ENCODE measurements around the gene NPHP4.

Gene NPHP4

GRCh38 chr1:5934058-5934884 lies 58.0 kb downstream of the NPHP4 start:
- no peak for TF ChIP-seq CTCF (IDR thresholded peaks at IDR 0.05)
- Mint-ChIP-seq H3K9me3 (no peaks in the 10 kb centered on the region), H3K27ac (no peak overlapping the region), H3K4me1 (peaks cover 18% of the 10 kb centered on the region), H3K4me3 (no peak overlapping the region), H3K27me3 (ENCODE audit: low read depth, poor library complexity) (no peaks in the 10 kb centered on the region), H3K36me3 (ENCODE audit: low read depth) (peaks cover 53% of the 10 kb centered on the region)
- DNase-seq = no peak

DNA sequence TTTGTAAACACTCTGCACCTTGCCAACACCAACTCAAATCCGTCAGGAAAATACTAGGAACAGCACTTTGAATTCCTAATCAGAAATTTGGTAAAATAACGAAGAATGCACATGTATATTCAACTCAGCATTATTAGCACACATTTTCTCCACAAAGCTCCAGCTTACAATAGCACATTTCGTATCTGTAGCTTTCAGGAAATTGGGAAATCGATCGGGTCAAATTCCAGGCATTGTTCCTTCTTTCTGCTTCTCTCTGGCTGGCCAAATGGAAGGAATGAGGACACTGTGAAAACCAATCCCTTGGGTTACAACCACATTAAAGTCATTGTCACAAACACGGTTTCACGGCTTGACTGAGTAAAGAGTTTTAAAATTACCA lies 58.6 kb downstream of the NPHP4 start:
- no peak overlapping the region for H3K4me3 Mint-ChIP-seq
- peaks cover 53% of the 10 kb centered on the region for H3K36me3 Mint-ChIP-seq (ENCODE audit: low read depth)
- no peaks in the 10 kb centered on the region for H3K27me3 Mint-ChIP-seq (ENCODE audit: low read depth, poor library complexity)
- DNase-seq = no peak
- no peak overlapping the region for H3K27ac Mint-ChIP-seq
- TF ChIP-seq CTCF (IDR thresholded peaks at IDR 0.05) = no peak
- H3K9me3 Mint-ChIP-seq = no peaks in the 10 kb centered on the region
- peaks cover 18% of the 10 kb centered on the region for H3K4me1 Mint-ChIP-seq

- peaks cover 15% of the 10 kb centered on the region for H3K4me1 Mint-ChIP-seq
- H3K4me3 Mint-ChIP-seq = no peak overlapping the region
- no peaks in the 10 kb centered on the region for H3K27me3 Mint-ChIP-seq (ENCODE audit: low read depth, poor library complexity)
- no peak for DNase-seq
- no peak overlapping the region for H3K27ac Mint-ChIP-seq
- H3K36me3 Mint-ChIP-seq (ENCODE audit: low read depth) = peaks cover 51% of the 10 kb centered on the region
- TF ChIP-seq CTCF (IDR thresholded peaks at IDR 0.05) = no peak
- no peaks in the 10 kb centered on the region for H3K9me3 Mint-ChIP-seq
Observed at GRCh38 chr1:5933050-5933449, 59.2 kb downstream of the NPHP4 start.

DNA sequence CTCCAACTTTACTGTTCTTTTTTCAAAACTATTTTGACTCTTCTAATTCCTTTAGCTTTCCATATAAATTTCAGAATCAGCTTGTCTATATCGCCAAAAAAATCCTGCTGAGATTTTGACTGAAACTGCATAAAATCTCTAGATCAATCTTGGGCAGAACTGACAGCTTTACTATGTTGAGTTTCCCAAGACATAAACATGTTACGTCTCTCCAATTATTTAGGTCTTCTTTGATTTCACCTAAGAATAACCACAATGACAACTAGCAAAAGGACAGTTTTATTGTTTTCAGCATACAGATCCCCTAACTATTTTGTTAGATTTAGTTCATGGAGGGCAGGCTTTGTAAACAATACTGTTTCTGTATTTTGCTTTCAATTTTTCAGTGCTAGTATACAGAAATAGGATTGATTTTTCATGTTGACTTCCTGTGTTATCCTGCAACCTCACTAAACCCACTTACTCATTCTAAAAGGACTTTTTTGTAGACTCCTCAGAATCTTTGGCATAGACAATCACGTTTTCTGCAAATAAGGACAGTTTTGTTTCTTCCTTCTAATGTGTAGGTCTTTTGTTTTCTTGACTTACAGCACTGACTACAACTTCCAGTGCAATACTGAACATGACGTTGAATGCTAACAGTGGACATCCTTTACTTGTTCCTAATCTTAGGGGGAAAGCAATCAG lies 63.4 kb downstream of the NPHP4 start:
- no peak overlapping the region for H3K27ac Mint-ChIP-seq
- DNase-seq = no peak
- peaks cover 9% of the 10 kb centered on the region for H3K4me1 Mint-ChIP-seq
- no peaks in the 10 kb centered on the region for H3K27me3 Mint-ChIP-seq (ENCODE audit: low read depth, poor library complexity)
- no peaks in the 10 kb centered on the region for H3K9me3 Mint-ChIP-seq
- no peak overlapping the region for H3K4me3 Mint-ChIP-seq
- peaks cover 52% of the 10 kb centered on the region for H3K36me3 Mint-ChIP-seq (ENCODE audit: low read depth)
- no peak for TF ChIP-seq CTCF (IDR thresholded peaks at IDR 0.05)

DNA sequence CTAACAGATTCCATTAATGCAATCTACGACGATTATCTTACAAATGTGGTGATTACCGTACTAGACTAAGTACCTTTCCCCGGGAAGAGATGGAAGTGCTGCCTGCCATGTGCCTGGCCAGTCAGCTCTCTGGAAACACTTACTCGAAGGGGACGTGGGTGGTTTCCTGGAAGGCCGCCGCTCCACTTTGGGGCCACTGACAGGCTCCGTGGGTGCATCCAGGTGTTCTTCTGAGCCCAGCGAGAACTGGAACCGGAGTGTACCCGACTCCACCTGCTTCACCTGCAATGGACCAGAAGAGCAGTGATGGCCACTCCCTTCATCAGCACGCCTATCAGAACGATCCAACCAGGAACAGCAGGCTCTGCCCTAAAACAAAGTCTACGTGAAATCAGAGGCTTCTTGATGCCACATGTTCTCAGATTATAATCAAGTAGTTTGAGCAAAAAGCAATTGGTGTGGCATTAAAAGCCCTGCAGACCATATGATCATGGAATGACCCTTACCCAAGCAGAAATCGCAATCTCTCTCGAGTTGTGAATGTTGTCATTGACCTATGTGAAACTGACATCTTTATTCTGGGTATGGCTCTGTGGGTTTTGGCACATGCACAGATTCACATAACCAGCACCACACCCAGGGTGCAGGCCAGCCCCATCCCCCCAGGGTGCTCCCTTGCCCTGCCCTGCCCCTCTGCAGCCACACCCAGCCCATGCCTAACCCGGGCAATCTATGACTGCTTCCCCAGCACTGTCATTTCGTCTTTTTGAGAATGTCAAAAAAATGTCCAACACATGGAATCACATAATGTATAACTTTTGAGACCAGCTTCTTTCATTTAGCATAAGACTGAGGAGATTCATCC lies 64.5 kb downstream of the NPHP4 start:
- no peak for TF ChIP-seq CTCF (IDR thresholded peaks at IDR 0.05)
- H3K9me3 Mint-ChIP-seq = no peaks in the 10 kb centered on the region
- H3K36me3 Mint-ChIP-seq (ENCODE audit: low read depth) = peaks cover 52% of the 10 kb centered on the region
- H3K4me1 Mint-ChIP-seq = no peaks in the 10 kb centered on the region
- H3K27ac Mint-ChIP-seq = no peak overlapping the region
- no peaks in the 10 kb centered on the region for H3K27me3 Mint-ChIP-seq (ENCODE audit: low read depth, poor library complexity)
- H3K4me3 Mint-ChIP-seq = no peak overlapping the region
- no peak for DNase-seq
